K562 (cell line): ENCODE measurements around the gene IDUA. TPM values are rescaled to one million over a fixed set of nuclear protein-coding genes. Genes with fewer than 3 reads are reported as not detected.
A peak's percentile ranks its signal among the peaks of the same experiment; 100 is the strongest.

Experiments used
- ADNP ChIP-seq: fragments of 200-800 bp; sonication (Bioruptor generic); IDR thresholded peaks from 2 replicates; pipeline ENCODE4 v1.6.1; 2016; ENCODE audit warnings: missing genetic modification characterization, missing compliant biosample characterization
- DNMT1 ChIP-seq: fragments of 450-650 bp; IDR thresholded peaks from 2 replicates; pipeline ENCODE4 v1.6.1; 2016; ENCODE audit warnings: antibody characterized with exemption, mild to moderate bottlenecking
- HNRNPL ChIP-seq: fragments of 200-400 bp; formaldehyde crosslinking; IDR thresholded peaks from 2 replicates; pipeline ENCODE4 v1.6.1; 2017; ENCODE audit warnings: low read depth, mild to moderate bottlenecking, low read length
- NCOA6 ChIP-seq: fragments of 450-650 bp; IDR thresholded peaks from 2 replicates; pipeline ENCODE4 v1.6.1; 2017; ENCODE audit warnings: mild to moderate bottlenecking
- NR2C2 ChIP-seq, 2 experiments: fragments of 200-800 bp in 1 of 2; sonication (Bioruptor generic) in 1 of 2; sonication (generic) in 1 of 2; formaldehyde crosslinking in 1 of 2; IDR thresholded peaks; 2 replicates each; pipeline versions ENCODE4 v1.6.1 to v1.8.0; 2016 to 2022; ENCODE audit warnings: mild to moderate bottlenecking in 1 of 2, missing compliant biosample characterization in 1 of 2, missing genetic modification characterization in 1 of 2, missing genetic modification reagents in 1 of 2
- POLR2G ChIP-seq: fragments of 200-400 bp; formaldehyde crosslinking; IDR thresholded peaks from 2 replicates; pipeline ENCODE4 v1.6.1; 2017; ENCODE audit warnings: low read depth, mild to moderate bottlenecking, antibody characterized with exemption, low read length, moderate library complexity
- RBFOX2 ChIP-seq: fragments of 200-400 bp; formaldehyde crosslinking; IDR thresholded peaks from 2 replicates; pipeline ENCODE4 v1.6.1; 2017; ENCODE audit warnings: low read depth, mild to moderate bottlenecking, low read length, moderate library complexity
- polyA plus RNA-seq, 8 experiments: library from polyadenylated mRNA; depleted of rRNA in 4 of 8; stranded (reverse) in 5 of 8; unstranded in 3 of 8; fragments of >200 nt; fragmentation: Nextera tagmentation in 2 of 8; fragmentation: Illumina TruSeq in 1 of 8; extraction: Ambion mirVana in 2 of 8; extraction: Trizol in 1 of 8; gene quantifications; 2 replicates each; pipeline versions ENCODE4 v1.2.1 to v1.2.3, GENCODE V29; 2011 to 2014; ENCODE audit warnings: inconsistent platforms in 1 of 8, missing spikeins in 1 of 8
- total RNA-seq, 7 experiments: library from RNA; depleted of rRNA in 6 of 7; stranded (reverse); fragments of >200 nt in 6 of 7; fragmentation: Illumina TruSeq in 2 of 7; extraction: Trizol in 2 of 7; gene quantifications; 2 replicates each; pipeline versions ENCODE4 v1.2.1 to v1.2.3, GENCODE V29; 2011 to 2021; ENCODE audit warnings: low replicate concordance in 1 of 7
- TF ChIP-seq, protein P1 (sequence below): IDR thresholded peaks from 2 replicates; pipeline ENCODE4 v1.6.1; 2016; ENCODE audit warnings: missing genetic modification characterization, missing compliant biosample characterization
- TF ChIP-seq, protein P2 (sequence below), 2 experiments: fragments of 450-650 bp in 1 of 2; sonication (generic) in 1 of 2; formaldehyde crosslinking in 1 of 2; IDR thresholded peaks in 1 of 2; conservative IDR thresholded peaks in 1 of 2; 2 replicates each; pipeline versions ENCODE4 v1.6.1 to v1.8.1; 2016 to 2023; ENCODE audit warnings: mild to moderate bottlenecking in 2 of 2, moderate library complexity in 2 of 2, inconsistent platforms in 1 of 2, missing genetic modification reagents in 1 of 2
- TF ChIP-seq, protein P3 (sequence below): sonication (generic); formaldehyde crosslinking; IDR thresholded peaks from 2 replicates; pipeline ENCODE4 v1.8.0; 2022; ENCODE audit warnings: mild to moderate bottlenecking, missing genetic modification reagents, borderline replicate concordance

The IDUA gene
- total and polyA plus RNA-seq, 9 of the 15 experiments (the other 6 are each of a cell fraction or from before 2014, with no cell fraction given): 0.04 to 16.1 (median 1.2) TPM

DNA sequence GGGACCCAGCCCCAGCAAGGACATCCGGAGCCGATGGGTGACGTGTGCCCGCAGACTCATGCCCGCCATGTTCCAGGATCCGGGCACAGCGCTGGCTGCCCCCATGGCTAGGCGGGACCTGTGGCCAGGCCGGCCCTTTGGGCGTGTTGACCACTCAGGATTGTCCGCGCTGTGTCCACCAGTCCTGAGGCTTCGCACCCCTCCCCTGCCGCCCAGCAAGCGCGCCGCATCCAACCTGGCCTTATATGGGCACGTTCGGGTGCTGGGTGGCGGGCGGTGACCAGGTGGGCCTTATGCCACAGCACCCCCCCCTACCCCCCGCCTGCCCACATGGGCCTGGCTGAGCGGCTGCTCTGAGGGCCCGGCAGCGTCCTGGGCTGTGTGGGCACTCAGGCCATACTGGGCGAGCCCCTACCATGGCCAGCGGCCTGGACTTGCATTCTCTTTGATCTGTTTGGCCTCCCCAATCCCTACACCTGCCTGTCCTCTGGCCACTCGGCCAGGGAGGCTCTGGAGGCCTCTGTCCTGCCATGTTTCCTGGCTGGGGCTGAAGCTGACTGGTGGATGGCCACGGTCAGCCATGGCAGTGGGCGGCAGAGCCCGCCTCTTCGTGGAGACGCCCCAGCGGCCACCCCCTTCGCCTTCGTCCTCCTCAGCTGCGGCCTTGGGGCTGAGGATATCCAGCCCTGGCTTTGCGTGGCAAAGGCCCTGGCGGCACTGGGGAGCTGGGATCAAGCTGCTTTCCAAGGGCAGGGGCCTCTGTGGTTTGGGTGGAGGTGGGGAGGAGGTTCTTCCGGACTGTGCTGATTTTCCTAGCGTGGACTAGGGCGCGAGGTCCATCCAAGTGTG is 26.6 kb downstream of the IDUA start (continued):
- TF ChIP-seq, protein P1, sequence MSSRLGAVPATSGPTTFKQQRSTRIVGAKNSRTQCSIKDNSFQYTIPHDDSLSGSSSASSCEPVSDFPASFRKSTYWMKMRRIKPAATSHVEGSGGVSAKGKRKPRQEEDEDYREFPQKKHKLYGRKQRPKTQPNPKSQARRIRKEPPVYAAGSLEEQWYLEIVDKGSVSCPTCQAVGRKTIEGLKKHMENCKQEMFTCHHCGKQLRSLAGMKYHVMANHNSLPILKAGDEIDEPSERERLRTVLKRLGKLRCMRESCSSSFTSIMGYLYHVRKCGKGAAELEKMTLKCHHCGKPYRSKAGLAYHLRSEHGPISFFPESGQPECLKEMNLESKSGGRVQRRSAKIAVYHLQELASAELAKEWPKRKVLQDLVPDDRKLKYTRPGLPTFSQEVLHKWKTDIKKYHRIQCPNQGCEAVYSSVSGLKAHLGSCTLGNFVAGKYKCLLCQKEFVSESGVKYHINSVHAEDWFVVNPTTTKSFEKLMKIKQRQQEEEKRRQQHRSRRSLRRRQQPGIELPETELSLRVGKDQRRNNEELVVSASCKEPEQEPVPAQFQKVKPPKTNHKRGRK (tag): no peak
- no peak for TF ChIP-seq ADNP
- no peak for TF ChIP-seq DNMT1
- peak; percentile 72 for TF ChIP-seq RBFOX2
- TF ChIP-seq, protein P2, sequence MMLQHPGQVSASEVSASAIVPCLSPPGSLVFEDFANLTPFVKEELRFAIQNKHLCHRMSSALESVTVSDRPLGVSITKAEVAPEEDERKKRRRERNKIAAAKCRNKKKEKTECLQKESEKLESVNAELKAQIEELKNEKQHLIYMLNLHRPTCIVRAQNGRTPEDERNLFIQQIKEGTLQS (IDR thresholded peaks at IDR 0.05): no peak
- TF ChIP-seq, protein P2 (CRISPR knock-in tag; conservative IDR thresholded peaks at IDR 0.05): no peak
- no peak for TF ChIP-seq NR2C2 (CRISPR knock-in tag; IDR thresholded peaks at IDR 0.05)
- no peak for TF ChIP-seq NR2C2 (tag; IDR thresholded peaks at IDR 0.05)
- TF ChIP-seq, protein P3, sequence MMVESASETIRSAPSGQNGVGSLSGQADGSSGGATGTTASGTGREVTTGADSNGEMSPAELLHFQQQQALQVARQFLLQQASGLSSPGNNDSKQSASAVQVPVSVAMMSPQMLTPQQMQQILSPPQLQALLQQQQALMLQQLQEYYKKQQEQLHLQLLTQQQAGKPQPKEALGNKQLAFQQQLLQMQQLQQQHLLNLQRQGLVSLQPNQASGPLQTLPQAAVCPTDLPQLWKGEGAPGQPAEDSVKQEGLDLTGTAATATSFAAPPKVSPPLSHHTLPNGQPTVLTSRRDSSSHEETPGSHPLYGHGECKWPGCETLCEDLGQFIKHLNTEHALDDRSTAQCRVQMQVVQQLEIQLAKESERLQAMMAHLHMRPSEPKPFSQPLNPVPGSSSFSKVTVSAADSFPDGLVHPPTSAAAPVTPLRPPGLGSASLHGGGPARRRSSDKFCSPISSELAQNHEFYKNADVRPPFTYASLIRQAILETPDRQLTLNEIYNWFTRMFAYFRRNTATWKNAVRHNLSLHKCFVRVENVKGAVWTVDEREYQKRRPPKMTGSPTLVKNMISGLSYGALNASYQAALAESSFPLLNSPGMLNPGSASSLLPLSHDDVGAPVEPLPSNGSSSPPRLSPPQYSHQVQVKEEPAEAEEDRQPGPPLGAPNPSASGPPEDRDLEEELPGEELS (CRISPR knock-in tag): no peak
- TF ChIP-seq POLR2G: peak; percentile 38; the same call in 1 of the 2 replicates
- TF ChIP-seq HNRNPL: peak; percentile 90
- no peak for TF ChIP-seq NCOA6
